ENCODE measurements around the gene TMEM272.

TMEM272 gene

GRCh38 chr13:51849145-51850101 is 4.4 kb upstream of the TMEM272 start:
- peak; percentile 40 for DNase-seq

- no peak for DNase-seq
Observed at GRCh38 chr13:51848674-51849073, 3.7 kb upstream of the TMEM272 start.

- DNase-seq: no peak
Observed at GRCh38 chr13:51846756-51847155, 1.8 kb upstream of the TMEM272 start.

GRCh38 chr13:51845574-51846318 is 769 bp upstream of the TMEM272 start:
- no peak for DNase-seq

- no peak for DNase-seq
Observed at GRCh38 chr13:51843529-51843928, 1.4 kb downstream of the TMEM272 start.

- DNase-seq: no peak
Observed at GRCh38 chr13:51841732-51842131, 3.2 kb downstream of the TMEM272 start.

GRCh38 chr13:51840917-51841316 is 4.1 kb downstream of the TMEM272 start:
- DNase-seq: no peak

GRCh38 chr13:51839711-51840540 is 5.1 kb downstream of the TMEM272 start:
- DNase-seq: no peak

GRCh38 chr13:51838240-51838846 is 6.6 kb downstream of the TMEM272 start:
- no peak for DNase-seq

- no peak for DNase-seq
Observed at GRCh38 chr13:51837016-51837415, 8.0 kb downstream of the TMEM272 start.

- DNase-seq: no peak
Observed at GRCh38 chr13:51834581-51835171, 10.3 kb downstream of the TMEM272 start.

GRCh38 chr13:51833980-51834379 is 11.0 kb downstream of the TMEM272 start:
- no peak for DNase-seq

GRCh38 chr13:51832471-51833152 is 12.4 kb downstream of the TMEM272 start:
- no peak for DNase-seq

- no peak for DNase-seq
Observed at GRCh38 chr13:51831519-51831918, 13.5 kb downstream of the TMEM272 start.

GRCh38 chr13:51829568-51829899 is 15.4 kb downstream of the TMEM272 start:
- no peak for DNase-seq

- no peak for DNase-seq
Observed at GRCh38 chr13:51828730-51829567, 16.0 kb downstream of the TMEM272 start.

GRCh38 chr13:51827254-51827653 is 17.7 kb downstream of the TMEM272 start:
- DNase-seq: no peak

GRCh38 chr13:51826606-51827005 is 18.4 kb downstream of the TMEM272 start:
- DNase-seq: no peak

- no peak for DNase-seq
Observed at GRCh38 chr13:51825681-51826254, 19.2 kb downstream of the TMEM272 start.

- DNase-seq: no peak
Observed at GRCh38 chr13:51825165-51825592, 19.8 kb downstream of the TMEM272 start.

Data from stimulated activated CD4-positive, alpha-beta T cell treated with anti-CD3 and anti-CD28 coated beads, Interleukin-4, amount 100 ng/mL, for 1 hour (primary cell).